K562 (cell line): Measurements from ENCODE around the gene RSBN1L. TPM values are rescaled to one million over a fixed set of nuclear protein-coding genes. Genes with fewer than 3 reads are reported as not detected.

Experiments
- ARID1B ChIP-seq: fragments of 450-650 bp; IDR thresholded peaks from 2 replicates; pipeline ENCODE4 v1.6.1; 2016; ENCODE audit warnings: antibody characterized with exemption, mild to moderate bottlenecking, inconsistent platforms
- CBX2 ChIP-seq: fragments of 200-600 bp; sonication (generic); IDR thresholded peaks from one replicate; pipeline ENCODE4 v1.6.1; 2012; ENCODE audit warnings: mild to moderate bottlenecking, low read length, inconsistent platforms; ENCODE audit not compliant: insufficient read depth, poor library complexity, severe bottlenecking
- GABPB2 ChIP-seq: fragments of 250-450 bp; sonication (Bioruptor Pico); conservative IDR thresholded peaks from 2 replicates; pipeline ENCODE4 v1.5.1; 2021; ENCODE audit warnings: mild to moderate bottlenecking
- HMG20A ChIP-seq: fragments of 450-650 bp; formaldehyde crosslinking; conservative IDR thresholded peaks from 2 replicates; pipeline ENCODE4 v1.4.0; 2020; ENCODE audit warnings: mild to moderate bottlenecking, mixed read lengths
- HNRNPH1 ChIP-seq: fragments of 200-400 bp; formaldehyde crosslinking; optimal IDR thresholded peaks from 2 replicates; pipeline ENCODE3; 2017; ENCODE audit warnings: low read depth, mild to moderate bottlenecking, low read length, moderate library complexity
- KDM1A ChIP-seq, 2 experiments: fragments of 450-650 bp; IDR thresholded peaks; 2 replicates each; pipeline ENCODE4 v1.6.1; 2016; ENCODE audit warnings: mild to moderate bottlenecking in 2 of 2
- KLF6 ChIP-seq: fragments of 250-450 bp; sonication (Bioruptor Pico); IDR thresholded peaks from 2 replicates; pipeline ENCODE4 v1.4.0; 2020; ENCODE audit warnings: mild to moderate bottlenecking, moderate library complexity, borderline replicate concordance
- LEF1 ChIP-seq: fragments of 450-650 bp; IDR thresholded peaks from 2 replicates; pipeline ENCODE4 v1.6.1; 2016; ENCODE audit warnings: mild to moderate bottlenecking
- MEF2A ChIP-seq: IDR thresholded peaks from 2 replicates; pipeline ENCODE4 v1.6.1; 2011; ENCODE audit warnings: low read depth, mild to moderate bottlenecking, low read length, moderate library complexity; ENCODE audit not compliant: control insufficient read depth
- MYNN ChIP-seq, 2 experiments: sonication (generic); formaldehyde crosslinking in 1 of 2; IDR thresholded peaks; 2 replicates each; pipeline versions ENCODE4 v1.5.0 to v1.6.1; 2016 to 2020; ENCODE audit warnings: antibody characterized with exemption in 1 of 2, missing genetic modification reagents in 1 of 2
- SNIP1 ChIP-seq: fragments of 450-650 bp; IDR thresholded peaks from 2 replicates; pipeline ENCODE4 v1.7.1; 2017; ENCODE audit warnings: low read depth, mild to moderate bottlenecking
- STAT5A ChIP-seq: IDR thresholded peaks from 2 replicates; pipeline ENCODE4 v1.6.1; 2012; ENCODE audit warnings: low read length, inconsistent platforms, borderline replicate concordance
- U2AF2 ChIP-seq: fragments of 200-400 bp; formaldehyde crosslinking; optimal IDR thresholded peaks from 2 replicates; pipeline ENCODE3; 2017; ENCODE audit warnings: low read depth, mild to moderate bottlenecking, low read length
- ZC3H8 ChIP-seq: fragments of 450-650 bp; IDR thresholded peaks from 2 replicates; pipeline ENCODE4 v1.6.1; 2017
- ZNF311 ChIP-seq: fragments of 250-450 bp; sonication (Bioruptor Pico); IDR thresholded peaks from 2 replicates; pipeline ENCODE4 v1.4.0; 2020; ENCODE audit warnings: mild to moderate bottlenecking, moderate library complexity
- ZNF316 ChIP-seq: fragments of 450-650 bp; IDR thresholded peaks from 2 replicates; pipeline ENCODE4 v1.6.1; 2016
- ZNF551 ChIP-seq: fragments of 250-450 bp; sonication (Bioruptor Pico); IDR thresholded peaks from 2 replicates; pipeline ENCODE4 v1.5.0; 2021; ENCODE audit warnings: mild to moderate bottlenecking, moderate library complexity
- ZNF57 ChIP-seq: fragments of 450-650 bp; formaldehyde crosslinking; IDR thresholded peaks from 2 replicates; pipeline ENCODE4 v1.4.0; 2020; ENCODE audit warnings: mild to moderate bottlenecking, moderate library complexity
- polyA plus RNA-seq, 8 experiments: library from polyadenylated mRNA; depleted of rRNA in 4 of 8; stranded (reverse) in 5 of 8; unstranded in 3 of 8; fragments of >200 nt; fragmentation: Nextera tagmentation in 2 of 8; fragmentation: Illumina TruSeq in 1 of 8; extraction: Ambion mirVana in 2 of 8; extraction: Trizol in 1 of 8; gene quantifications; 2 replicates each; pipeline versions ENCODE4 v1.2.1 to v1.2.3, GENCODE V29; 2011 to 2014; ENCODE audit warnings: inconsistent platforms in 1 of 8, missing spikeins in 1 of 8
- total RNA-seq, 7 experiments: library from RNA; depleted of rRNA in 6 of 7; stranded (reverse); fragments of >200 nt in 6 of 7; fragmentation: Illumina TruSeq in 2 of 7; extraction: Trizol in 2 of 7; gene quantifications; 2 replicates each; pipeline versions ENCODE4 v1.2.1 to v1.2.3, GENCODE V29; 2011 to 2021; ENCODE audit warnings: low replicate concordance in 1 of 7
- TF ChIP-seq, protein P1 (sequence below): fragments of 250-450 bp; sonication (Bioruptor Pico); IDR thresholded peaks from 2 replicates; pipeline ENCODE4 v1.8.0; 2022; ENCODE audit warnings: inconsistent platforms
- TF ChIP-seq, protein P2 (sequence below): fragments of 450-650 bp; IDR thresholded peaks from 2 replicates; pipeline ENCODE4 v1.6.1; 2014; ENCODE audit warnings: low read depth, mild to moderate bottlenecking, moderate library complexity, borderline replicate concordance
- TF ChIP-seq, protein P3 (sequence below): fragments of 150-350 bp; IDR thresholded peaks from 2 replicates; pipeline ENCODE4 v1.6.1; 2014; ENCODE audit warnings: low read depth, mild to moderate bottlenecking, low read length, borderline replicate concordance
- TF ChIP-seq, protein P4 (sequence below): fragments of 250-450 bp; sonication (Bioruptor Pico); IDR thresholded peaks from 2 replicates; pipeline ENCODE4 v1.9.0; 2021; ENCODE audit warnings: mild to moderate bottlenecking
- TF ChIP-seq, protein P5 (sequence below): fragments of 250-450 bp; sonication (Bioruptor Pico); IDR thresholded peaks from 2 replicates; pipeline ENCODE4 v1.4.0; 2020

Gene RSBN1L
- total and polyA plus RNA-seq, 9 of the 15 experiments (the other 6 are each of a cell fraction or from before 2014, with no cell fraction given) = 6.2 to 35.2 (median 20.1) TPM

DNA sequence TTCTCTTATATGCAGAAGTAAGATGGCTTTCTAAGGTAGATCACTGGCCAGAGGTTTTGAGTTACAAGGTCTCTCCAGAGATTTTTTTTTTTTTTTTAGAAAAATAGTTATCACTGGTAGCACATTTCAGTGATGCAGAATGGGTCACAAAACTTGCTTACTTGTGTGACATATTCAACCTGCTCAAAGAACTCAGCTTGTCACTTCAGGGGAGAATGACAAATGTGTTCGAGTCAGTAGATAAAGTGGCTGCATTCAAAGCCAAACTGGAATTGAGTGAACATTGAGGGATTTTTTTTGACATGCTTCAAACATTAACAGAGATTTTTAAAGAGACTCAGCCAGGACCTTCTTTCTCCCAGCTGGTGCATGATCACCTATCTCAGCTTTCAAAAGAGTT, 135.7 kb downstream of the RSBN1L start (continued):
- TF ChIP-seq HMG20A (CRISPR knock-in tag) (no peak), ZNF57 (CRISPR knock-in tag) (no peak), U2AF2 (no peak), ZNF316 (no peak), CBX2 (no peak), SNIP1 (no peak), ZNF551 (CRISPR knock-in tag) (no peak), MYNN (IDR thresholded peaks at IDR 0.05) (no peak), MYNN (CRISPR knock-in tag; IDR thresholded peaks at IDR 0.05) (no peak), STAT5A (0 out of 2 replicates have a peak, but pooled peaks have one; percentile 16), HNRNPH1 (no peak), KLF6 (CRISPR knock-in tag) (no peak), GABPB2 (CRISPR knock-in tag) (no peak), ARID1B (peak; percentile 69), ZC3H8 (no peak), ZNF311 (no peak), LEF1 (no peak), MEF2A (no peak), KDM1A (IDR thresholded peaks at IDR 0.05) (peak; percentile 86 to 92)
- TF ChIP-seq, protein P1, sequence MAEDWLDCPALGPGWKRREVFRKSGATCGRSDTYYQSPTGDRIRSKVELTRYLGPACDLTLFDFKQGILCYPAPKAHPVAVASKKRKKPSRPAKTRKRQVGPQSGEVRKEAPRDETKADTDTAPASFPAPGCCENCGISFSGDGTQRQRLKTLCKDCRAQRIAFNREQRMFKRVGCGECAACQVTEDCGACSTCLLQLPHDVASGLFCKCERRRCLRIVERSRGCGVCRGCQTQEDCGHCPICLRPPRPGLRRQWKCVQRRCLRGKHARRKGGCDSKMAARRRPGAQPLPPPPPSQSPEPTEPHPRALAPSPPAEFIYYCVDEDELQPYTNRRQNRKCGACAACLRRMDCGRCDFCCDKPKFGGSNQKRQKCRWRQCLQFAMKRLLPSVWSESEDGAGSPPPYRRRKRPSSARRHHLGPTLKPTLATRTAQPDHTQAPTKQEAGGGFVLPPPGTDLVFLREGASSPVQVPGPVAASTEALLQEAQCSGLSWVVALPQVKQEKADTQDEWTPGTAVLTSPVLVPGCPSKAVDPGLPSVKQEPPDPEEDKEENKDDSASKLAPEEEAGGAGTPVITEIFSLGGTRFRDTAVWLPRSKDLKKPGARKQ (CRISPR knock-in tag) = no peak
- TF ChIP-seq, protein P2, sequence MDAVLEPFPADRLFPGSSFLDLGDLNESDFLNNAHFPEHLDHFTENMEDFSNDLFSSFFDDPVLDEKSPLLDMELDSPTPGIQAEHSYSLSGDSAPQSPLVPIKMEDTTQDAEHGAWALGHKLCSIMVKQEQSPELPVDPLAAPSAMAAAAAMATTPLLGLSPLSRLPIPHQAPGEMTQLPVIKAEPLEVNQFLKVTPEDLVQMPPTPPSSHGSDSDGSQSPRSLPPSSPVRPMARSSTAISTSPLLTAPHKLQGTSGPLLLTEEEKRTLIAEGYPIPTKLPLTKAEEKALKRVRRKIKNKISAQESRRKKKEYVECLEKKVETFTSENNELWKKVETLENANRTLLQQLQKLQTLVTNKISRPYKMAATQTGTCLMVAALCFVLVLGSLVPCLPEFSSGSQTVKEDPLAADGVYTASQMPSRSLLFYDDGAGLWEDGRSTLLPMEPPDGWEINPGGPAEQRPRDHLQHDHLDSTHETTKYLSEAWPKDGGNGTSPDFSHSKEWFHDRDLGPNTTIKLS = no peak
- TF ChIP-seq, protein P3, sequence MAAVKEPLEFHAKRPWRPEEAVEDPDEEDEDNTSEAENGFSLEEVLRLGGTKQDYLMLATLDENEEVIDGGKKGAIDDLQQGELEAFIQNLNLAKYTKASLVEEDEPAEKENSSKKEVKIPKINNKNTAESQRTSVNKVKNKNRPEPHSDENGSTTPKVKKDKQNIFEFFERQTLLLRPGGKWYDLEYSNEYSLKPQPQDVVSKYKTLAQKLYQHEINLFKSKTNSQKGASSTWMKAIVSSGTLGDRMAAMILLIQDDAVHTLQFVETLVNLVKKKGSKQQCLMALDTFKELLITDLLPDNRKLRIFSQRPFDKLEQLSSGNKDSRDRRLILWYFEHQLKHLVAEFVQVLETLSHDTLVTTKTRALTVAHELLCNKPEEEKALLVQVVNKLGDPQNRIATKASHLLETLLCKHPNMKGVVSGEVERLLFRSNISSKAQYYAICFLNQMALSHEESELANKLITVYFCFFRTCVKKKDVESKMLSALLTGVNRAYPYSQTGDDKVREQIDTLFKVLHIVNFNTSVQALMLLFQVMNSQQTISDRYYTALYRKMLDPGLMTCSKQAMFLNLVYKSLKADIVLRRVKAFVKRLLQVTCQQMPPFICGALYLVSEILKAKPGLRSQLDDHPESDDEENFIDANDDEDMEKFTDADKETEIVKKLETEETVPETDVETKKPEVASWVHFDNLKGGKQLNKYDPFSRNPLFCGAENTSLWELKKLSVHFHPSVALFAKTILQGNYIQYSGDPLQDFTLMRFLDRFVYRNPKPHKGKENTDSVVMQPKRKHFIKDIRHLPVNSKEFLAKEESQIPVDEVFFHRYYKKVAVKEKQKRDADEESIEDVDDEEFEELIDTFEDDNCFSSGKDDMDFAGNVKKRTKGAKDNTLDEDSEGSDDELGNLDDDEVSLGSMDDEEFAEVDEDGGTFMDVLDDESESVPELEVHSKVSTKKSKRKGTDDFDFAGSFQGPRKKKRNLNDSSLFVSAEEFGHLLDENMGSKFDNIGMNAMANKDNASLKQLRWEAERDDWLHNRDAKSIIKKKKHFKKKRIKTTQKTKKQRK = no peak
- TF ChIP-seq, protein P4, sequence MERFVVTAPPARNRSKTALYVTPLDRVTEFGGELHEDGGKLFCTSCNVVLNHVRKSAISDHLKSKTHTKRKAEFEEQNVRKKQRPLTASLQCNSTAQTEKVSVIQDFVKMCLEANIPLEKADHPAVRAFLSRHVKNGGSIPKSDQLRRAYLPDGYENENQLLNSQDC (CRISPR knock-in tag) = no peak
- TF ChIP-seq, protein P5, sequence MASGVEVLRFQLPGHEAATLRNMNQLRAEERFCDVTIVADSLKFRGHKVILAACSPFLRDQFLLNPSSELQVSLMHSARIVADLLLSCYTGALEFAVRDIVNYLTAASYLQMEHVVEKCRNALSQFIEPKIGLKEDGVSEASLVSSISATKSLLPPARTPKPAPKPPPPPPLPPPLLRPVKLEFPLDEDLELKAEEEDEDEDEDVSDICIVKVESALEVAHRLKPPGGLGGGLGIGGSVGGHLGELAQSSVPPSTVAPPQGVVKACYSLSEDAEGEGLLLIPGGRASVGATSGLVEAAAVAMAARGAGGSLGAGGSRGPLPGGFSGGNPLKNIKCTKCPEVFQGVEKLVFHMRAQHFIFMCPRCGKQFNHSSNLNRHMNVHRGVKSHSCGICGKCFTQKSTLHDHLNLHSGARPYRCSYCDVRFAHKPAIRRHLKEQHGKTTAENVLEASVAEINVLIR = no peak
